Loucy (cell line): ENCODE results near the gene SETD3.

ENCODE experiments used
- CTCF ChIP-seq: fragments of 200-600 bp; sonication (generic); conservative IDR thresholded peaks from 2 replicates; pipeline ENCODE4 v1.5.1; 2014; ENCODE audit warnings: mild to moderate bottlenecking, antibody characterized with exemption, low read length
- EZH2phosphoT487 ChIP-seq: fragments of 200-600 bp; IDR thresholded peaks from 2 replicates; pipeline ENCODE4 v1.6.1; 2018; ENCODE audit warnings: antibody characterized with exemption, mild to moderate bottlenecking, moderate library complexity, borderline replicate concordance

- TF ChIP-seq CTCF = no peak
- no peak for TF ChIP-seq EZH2phosphoT487
Measured at GRCh38 chr14:99524091-99524661, 43.5 kb upstream of the SETD3 start.
